GM08714 (cell line): ENCODE data around the gene CNTNAP2.

Source experiments
- H3K4me3 ChIP-seq: fragments of 200-500 bp; sonication (Bioruptor generic); 2 replicates; pipeline ENCODE4 v1.5.1; 2014; ENCODE audit warnings: mild to moderate bottlenecking, low read length, inconsistent platforms
- ZNF274 ChIP-seq: IDR thresholded peaks from 2 replicates; pipeline ENCODE4 v1.6.1; 2012; ENCODE audit warnings: mild to moderate bottlenecking, low read depth, low read length

Gene CNTNAP2

DNA sequence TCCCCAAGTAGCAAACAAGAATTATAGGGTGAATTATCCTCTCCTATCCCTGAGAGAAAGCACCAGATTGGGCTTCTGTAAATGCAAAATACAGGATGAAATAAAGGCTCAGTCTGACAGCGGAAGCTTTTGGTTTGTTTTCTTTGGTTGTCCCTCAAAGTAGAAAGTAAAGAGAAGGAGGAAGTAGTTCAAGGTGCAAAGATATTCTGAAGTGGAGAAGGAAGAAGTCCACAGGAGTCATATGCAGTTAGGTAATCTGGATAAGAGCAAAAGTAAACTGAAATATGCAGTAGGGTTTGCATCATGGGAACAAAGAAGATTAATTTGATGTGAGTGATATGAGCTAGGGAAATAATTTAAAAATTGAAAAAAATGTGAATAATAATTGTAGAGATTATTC, 1071.9 kb downstream of the CNTNAP2 start:
- TF ChIP-seq ZNF274 = no peak
- no peak overlapping the region for H3K4me3 ChIP-seq

DNA sequence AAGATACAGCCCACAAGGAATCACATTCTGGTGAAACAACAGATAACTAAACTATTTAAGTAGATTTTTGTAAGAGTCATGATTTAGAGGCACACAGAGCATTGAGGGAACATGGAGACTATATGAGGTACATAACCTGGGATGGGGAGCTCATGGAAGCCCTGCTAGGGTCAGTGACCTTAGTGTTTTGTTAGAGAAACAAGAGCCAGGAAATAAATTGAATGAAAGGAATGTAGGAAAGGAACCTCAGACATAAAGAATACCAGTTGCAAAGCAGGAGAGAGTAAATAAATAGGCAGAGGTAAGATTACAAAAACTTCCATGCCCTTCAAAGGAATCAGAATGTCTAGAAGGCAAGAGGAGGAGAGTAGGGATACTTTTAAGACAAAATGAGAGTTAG, 1076.9 kb downstream of the CNTNAP2 start:
- no peak for TF ChIP-seq ZNF274
- H3K4me3 ChIP-seq = no peak overlapping the region

DNA sequence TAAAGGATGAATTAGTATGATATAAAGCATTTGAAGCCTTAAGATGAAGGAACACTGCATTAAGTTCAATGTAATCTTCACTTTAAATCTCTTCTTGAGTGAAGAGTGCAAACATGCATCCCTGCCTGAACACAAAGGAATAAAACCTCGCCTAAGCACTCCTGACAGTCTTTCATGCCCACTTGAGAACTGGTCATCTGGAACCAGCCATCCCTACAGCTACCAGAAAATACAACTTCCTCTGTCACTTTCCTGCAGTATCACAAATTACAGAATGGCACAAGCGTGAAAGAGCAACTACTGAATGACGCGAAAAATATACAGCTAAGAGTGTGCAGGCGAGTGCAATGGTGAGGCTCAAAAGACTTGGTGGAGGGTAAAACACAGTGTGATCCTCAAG, 1079.9 kb downstream of the CNTNAP2 start:
- no peak overlapping the region for H3K4me3 ChIP-seq
- TF ChIP-seq ZNF274 = no peak

DNA sequence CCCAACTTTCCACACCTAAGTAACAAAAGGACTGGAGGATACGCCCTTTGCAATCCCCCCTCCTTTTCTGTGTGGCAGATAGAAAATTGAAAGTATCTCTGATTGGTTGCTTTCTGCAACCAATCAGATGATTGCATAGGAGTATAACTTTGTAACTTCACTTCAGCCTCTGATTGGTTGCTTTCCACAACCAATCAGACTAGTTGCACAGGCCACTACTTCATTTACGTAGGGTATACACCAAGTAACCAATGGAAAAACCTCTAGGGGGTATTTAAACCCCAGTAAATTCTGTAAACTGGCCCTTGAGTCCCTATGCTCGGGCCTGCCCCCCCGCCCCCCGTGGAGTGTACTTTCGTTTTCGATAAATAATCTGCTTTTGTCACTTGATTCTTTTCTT, 1080.4 kb downstream of the CNTNAP2 start:
- no peak overlapping the region for H3K4me3 ChIP-seq
- no peak for TF ChIP-seq ZNF274

DNA sequence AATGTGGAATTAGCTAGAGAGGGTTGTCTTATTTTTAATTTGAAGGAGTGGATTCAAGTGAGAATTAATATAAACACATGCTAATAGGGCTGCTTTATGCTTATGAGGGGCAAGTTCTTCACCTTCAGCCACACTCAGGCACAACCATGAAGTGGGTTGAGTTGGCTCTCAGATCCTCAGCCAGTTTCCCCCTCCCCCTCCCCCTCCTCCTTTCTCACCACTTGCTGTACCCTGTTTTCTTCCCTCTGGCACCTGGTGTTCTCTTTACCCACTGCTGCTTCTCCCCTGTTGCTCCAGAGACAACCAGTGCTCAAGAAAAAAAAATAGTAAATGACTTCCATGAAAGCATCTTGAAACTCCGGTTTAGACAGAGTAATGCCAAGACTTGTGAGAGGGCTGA, 1083.3 kb downstream of the CNTNAP2 start:
- no peak overlapping the region for H3K4me3 ChIP-seq
- no peak for TF ChIP-seq ZNF274

DNA sequence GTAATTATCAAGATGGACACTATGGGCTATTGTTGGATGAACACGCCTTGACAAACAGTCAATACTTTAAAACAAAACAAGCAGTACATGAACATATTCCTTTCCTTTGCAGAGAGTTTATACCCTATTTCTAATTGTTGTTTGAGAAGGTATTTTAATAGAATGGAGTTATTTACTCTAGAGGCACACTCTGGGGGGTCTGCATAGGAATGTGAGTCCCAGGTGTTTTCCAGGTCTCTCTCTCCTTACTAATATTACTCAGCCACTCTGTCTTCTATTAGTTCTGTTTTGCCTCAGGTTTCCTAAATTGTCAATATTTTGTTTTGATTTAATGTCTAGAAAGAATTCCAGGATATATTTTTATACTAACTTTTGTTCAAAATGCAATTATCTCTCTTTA, 1091.4 kb downstream of the CNTNAP2 start:
- H3K4me3 ChIP-seq = no peak overlapping the region
- no peak for TF ChIP-seq ZNF274

DNA sequence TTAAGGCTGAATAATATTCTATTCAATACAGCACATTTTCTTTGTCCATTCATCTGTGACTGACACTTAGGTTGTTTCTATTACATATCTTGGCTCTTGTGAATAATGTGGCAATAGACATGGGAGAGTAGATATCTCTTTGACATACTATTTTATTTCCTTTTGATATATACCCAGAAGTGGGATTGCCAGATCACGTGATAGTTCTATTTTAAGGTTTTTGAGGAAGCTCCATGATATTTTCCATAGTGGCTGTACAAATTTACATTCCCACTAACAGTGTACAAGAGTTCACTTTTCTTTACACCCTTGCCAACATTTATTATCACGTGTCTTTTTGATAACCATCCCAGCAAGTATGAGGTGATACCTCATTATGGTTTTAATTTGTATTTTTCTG, 1114.7 kb downstream of the CNTNAP2 start:
- H3K4me3 ChIP-seq = no peak overlapping the region
- TF ChIP-seq ZNF274 = no peak

DNA sequence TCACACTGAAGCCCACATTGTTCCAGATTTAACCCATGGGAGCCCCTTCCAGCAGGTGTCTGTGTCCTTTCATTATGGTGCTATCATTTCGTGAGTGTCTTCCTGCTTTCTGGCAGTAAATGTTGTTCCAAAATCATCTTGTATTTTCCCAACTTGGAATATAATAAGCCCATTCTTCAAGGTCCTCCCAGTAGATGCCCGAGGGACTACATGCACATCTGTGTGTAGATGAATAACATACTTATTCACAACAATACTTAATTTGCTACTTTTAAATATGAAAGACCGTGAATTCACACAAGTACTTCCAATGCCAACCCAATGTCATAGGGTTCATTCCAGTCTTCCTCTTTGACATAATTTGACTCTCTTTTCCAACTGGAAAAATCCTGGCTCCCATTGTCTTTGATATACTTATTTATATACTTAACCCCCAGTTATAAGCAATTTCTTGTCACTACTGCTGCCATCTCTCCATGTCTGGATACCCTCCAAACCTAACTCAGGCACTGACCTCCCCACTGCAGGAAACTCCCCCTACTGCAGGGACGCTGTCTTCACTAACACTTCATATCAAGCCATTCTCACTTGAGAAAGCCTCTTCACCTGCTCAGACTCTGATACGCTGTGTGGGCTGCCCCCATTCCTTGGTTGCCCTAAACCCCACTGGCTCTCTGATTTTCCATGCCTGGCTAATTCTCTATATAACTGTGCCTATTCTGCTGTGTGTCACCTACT, 1119.2 kb downstream of the CNTNAP2 start:
- TF ChIP-seq ZNF274 = no peak
- no peak overlapping the region for H3K4me3 ChIP-seq

DNA sequence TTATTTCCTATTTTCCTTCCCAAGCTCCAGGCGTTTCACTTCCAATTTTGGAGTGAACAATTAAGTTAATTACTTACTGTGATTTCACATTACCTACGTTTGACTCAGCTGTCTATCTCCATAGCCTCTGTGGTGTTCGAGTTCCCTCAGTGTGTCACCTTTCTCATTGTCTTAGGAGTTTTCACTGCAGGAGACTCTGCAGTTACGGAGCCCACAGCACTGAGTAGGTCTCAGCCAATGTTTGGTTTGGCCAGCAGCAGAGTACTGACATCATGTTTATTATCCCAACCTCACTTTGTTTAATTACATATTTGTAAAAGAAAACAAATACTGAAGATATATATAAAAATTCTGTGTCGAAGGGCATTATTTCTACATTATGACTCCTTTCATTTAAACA, 1123.9 kb downstream of the CNTNAP2 start:
- H3K4me3 ChIP-seq = no peak overlapping the region
- TF ChIP-seq ZNF274 = no peak

DNA sequence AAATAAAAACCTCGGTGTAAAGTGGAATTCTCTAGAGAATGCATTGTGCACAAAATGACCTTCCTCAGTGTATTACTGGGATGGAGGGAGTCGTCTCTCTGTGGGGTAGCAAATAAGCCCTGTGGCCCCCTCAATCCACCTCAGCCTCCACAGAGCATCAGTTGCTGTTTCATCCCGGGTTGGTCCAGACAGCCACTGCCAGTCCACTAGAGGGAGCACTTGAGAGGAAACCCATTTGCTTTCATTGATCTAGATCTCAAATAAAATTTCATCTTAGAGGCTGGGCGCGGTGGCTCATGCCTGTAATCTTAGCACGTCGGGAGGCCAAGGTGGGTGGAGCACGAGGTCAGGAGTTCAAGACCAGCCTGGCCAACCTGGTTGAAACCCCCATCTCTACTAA, 1128.7 kb downstream of the CNTNAP2 start:
- no peak overlapping the region for H3K4me3 ChIP-seq

DNA sequence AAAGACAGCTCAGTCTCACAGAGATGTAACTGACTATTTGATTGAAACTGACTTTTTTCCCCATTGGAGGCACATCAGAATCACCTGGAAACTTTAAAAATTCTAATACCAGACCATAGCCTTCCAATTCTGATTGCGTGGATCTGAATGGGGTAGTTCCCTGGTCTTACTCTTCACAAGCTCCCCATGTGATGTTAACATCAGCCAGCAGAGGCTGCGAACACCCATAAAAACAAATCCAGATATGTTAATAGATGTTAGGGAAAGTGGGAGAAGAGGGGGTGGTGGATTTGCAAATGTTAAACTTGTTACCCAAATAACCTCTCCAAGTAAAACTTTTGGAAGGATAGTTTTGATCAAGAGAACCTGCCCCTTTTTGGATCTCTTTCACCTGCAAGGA, 1133.4 kb downstream of the CNTNAP2 start:
- H3K4me3 ChIP-seq = no peak overlapping the region
- no peak for TF ChIP-seq ZNF274

More for the DNA sequence above, 1128.7 kb downstream of the CNTNAP2 start:
- TF ChIP-seq ZNF274 = no peak

DNA sequence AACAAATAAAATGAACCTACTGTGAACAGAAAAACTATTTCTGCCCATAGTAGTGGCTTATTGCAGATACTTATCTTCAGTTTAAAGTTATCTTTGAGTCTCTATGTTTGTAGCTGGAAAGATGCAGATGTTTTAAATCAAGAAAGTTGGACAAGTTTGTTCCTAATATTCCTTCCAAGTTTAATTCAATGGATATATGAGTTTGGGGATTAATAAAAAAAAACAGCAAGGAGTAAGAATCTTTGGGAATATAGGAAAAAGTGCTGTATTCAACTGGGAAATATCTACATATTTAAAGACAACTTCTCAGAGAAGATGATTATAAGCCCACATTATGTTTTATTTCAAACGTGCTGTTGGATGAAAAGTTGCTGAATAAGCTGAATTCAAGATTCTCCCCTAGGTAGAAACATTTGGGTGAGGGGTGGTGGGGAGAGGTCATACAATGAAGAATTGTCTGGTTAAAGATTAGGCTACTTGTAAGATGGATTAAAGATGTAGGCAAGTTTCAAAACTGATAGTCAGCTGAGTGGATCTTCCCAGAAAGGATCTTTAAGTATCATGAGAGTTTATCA, 1135.2 kb downstream of the CNTNAP2 start:
- TF ChIP-seq ZNF274 = no peak
- H3K4me3 ChIP-seq = no peak overlapping the region

DNA sequence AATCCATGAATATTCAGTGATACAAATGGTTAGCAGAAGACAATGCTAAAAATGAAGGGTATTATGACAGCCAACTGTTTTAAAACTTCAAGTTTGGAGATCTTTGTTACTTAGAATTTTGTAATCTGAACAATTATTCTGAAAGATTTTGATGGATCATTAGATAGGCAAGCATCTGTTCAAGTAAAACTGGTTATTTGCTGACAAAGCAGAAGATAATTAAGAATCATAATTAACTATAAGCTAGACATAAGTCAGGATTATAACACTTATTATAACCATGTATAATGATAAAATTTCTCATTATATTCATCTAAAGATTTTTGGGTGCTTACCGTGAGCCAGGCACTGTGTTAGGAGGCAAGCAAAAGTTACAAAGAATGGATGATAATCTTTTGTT, 1145.1 kb downstream of the CNTNAP2 start:
- no peak overlapping the region for H3K4me3 ChIP-seq
- no peak for TF ChIP-seq ZNF274

DNA sequence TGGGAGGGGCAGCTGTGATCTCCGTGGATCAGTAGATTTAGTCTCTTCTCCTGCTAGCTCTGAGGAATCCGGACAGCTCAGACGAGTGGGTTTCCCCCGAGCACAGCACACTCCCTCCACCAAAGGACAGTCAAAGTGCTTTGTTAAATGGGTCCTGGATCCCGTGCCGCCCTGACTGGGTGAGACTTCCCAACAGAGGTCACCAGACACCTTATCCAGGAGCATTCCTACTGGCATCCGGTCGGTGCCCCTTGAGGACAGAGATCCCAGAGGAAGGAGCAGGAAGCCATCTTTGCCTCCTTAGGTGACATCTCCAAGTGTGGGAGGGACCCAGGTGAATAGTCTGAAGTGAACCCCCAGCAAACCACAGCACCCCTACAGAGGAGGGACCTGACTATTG, 1148.9 kb downstream of the CNTNAP2 start:
- TF ChIP-seq ZNF274 = no peak
- H3K4me3 ChIP-seq = no peak overlapping the region

DNA sequence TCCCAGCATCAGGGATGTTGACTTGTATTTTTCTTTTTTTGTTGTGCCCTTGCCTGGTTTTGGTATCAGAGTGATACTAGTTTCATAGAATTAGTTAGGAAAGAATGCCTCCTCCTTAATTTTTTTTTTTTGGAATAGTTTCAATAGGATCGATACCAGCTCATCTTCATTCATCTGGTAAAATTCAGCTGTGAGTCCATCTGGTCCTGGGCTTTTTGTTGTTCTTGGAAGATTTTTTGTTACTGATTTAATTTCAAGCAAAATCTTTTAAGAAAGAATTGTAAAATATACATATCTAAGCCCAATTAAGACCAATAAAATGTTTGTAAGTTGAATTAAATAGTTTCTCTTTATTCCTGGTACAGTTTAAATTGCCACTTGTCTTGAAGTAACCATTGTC, 1159.5 kb downstream of the CNTNAP2 start:
- no peak for TF ChIP-seq ZNF274
- H3K4me3 ChIP-seq = no peak overlapping the region

DNA sequence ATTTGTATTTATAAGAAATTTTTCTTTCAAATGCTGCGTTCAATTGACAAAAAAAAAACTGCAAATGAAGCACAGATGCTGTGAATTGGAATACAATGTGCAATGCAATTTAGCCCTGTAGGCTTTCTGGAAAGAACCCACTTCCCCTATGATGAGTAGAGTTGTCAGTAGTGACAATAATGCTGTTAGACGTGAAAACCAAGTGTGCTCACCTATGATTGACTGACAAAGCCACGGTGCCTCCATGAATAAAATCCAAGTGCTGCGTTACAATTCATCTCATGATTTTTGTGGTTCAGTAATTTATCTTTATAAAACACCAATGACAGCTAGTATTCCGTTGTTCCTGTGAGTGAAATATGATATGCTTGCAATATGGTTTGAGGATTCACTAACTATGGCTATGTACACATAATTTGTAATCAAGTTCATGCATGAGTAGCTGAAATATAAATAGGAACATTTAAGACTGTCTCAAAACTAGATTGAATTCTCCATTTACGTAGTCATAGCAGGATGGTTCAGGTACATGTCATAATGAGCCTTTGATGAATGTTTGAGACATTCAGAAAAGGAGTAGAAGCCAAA, 1160.3 kb downstream of the CNTNAP2 start:
- H3K4me3 ChIP-seq = no peak overlapping the region
- no peak for TF ChIP-seq ZNF274

DNA sequence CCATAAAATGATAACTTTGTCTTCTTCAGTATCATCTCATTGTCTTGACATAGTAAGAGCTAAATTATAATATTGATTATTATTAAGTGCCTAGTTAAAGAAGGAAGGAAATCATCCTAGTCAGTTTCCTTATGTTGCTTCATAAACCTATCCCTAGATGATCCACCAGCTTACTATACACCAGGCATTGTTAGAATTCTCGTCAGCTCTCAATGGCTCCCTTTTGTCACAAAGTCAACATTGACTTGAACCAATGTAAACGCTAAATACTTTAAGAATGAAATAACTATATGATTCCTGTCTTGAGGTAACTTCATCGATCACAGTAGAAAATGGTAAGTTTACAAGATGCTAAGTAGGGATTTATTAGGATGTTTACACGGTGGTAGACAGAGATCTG, 1162.9 kb downstream of the CNTNAP2 start:
- TF ChIP-seq ZNF274 = no peak
- H3K4me3 ChIP-seq = no peak overlapping the region
